HG02852 (cell line): ENCODE data around the gene GRIFIN.

Experiments used
- ATAC-seq: cut with Tn5 transposase; IDR thresholded peaks from one replicate; pipeline ENCODE4 v1.9.1; 2021; ENCODE audit warnings: mild to moderate bottlenecking, moderate library complexity; ENCODE audit not compliant: unreplicated experiment

Gene GRIFIN

GRCh38 chr7:2499719-2500430 lies 23.7 kb upstream of the GRIFIN start:
- no peak for ATAC-seq

GRCh38 chr7:2499181-2499580 lies 23.0 kb upstream of the GRIFIN start:
- ATAC-seq: no peak

- no peak for ATAC-seq
Observed at GRCh38 chr7:2498708-2499107, 22.5 kb upstream of the GRIFIN start.

- no peak for ATAC-seq
Observed at GRCh38 chr7:2497500-2498336, 21.5 kb upstream of the GRIFIN start.

GRCh38 chr7:2497065-2497464 lies 20.9 kb upstream of the GRIFIN start:
- no peak for ATAC-seq

- ATAC-seq: no peak
Observed at GRCh38 chr7:2496375-2496774, 20.2 kb upstream of the GRIFIN start.

GRCh38 chr7:2495418-2496299 lies 19.5 kb upstream of the GRIFIN start:
- no peak for ATAC-seq

GRCh38 chr7:2494191-2495130 lies 18.3 kb upstream of the GRIFIN start:
- ATAC-seq: no peak

- ATAC-seq: no peak
Observed at GRCh38 chr7:2493205-2494164, 17.3 kb upstream of the GRIFIN start.

GRCh38 chr7:2492038-2492437 lies 15.8 kb upstream of the GRIFIN start:
- ATAC-seq: no peak

- ATAC-seq: no peak
Observed at GRCh38 chr7:2490181-2490651, 14.0 kb upstream of the GRIFIN start.

- no peak for ATAC-seq
Observed at GRCh38 chr7:2488681-2489080, 12.5 kb upstream of the GRIFIN start.

- ATAC-seq: no peak
Observed at GRCh38 chr7:2488272-2488645, 12.1 kb upstream of the GRIFIN start.

GRCh38 chr7:2487586-2488271 lies 11.5 kb upstream of the GRIFIN start:
- no peak for ATAC-seq

GRCh38 chr7:2484868-2485267 lies 8.7 kb upstream of the GRIFIN start:
- no peak for ATAC-seq

GRCh38 chr7:2483494-2483893 lies 7.3 kb upstream of the GRIFIN start:
- no peak for ATAC-seq

GRCh38 chr7:2482725-2483451 lies 6.7 kb upstream of the GRIFIN start:
- ATAC-seq: no peak

- ATAC-seq: no peak
Observed at GRCh38 chr7:2481195-2481594, 5.0 kb upstream of the GRIFIN start.
